ENCODE measurements around the gene UPP1. TPM values are rescaled to one million over a fixed set of nuclear protein-coding genes. Genes with fewer than 3 reads are reported as not detected.

The UPP1 gene
- total and polyA plus RNA-seq, 2 donors (not counting 1 experiment from before 2014, with no cell fraction given), result 5.8 to 8.0 TPM

DNA sequence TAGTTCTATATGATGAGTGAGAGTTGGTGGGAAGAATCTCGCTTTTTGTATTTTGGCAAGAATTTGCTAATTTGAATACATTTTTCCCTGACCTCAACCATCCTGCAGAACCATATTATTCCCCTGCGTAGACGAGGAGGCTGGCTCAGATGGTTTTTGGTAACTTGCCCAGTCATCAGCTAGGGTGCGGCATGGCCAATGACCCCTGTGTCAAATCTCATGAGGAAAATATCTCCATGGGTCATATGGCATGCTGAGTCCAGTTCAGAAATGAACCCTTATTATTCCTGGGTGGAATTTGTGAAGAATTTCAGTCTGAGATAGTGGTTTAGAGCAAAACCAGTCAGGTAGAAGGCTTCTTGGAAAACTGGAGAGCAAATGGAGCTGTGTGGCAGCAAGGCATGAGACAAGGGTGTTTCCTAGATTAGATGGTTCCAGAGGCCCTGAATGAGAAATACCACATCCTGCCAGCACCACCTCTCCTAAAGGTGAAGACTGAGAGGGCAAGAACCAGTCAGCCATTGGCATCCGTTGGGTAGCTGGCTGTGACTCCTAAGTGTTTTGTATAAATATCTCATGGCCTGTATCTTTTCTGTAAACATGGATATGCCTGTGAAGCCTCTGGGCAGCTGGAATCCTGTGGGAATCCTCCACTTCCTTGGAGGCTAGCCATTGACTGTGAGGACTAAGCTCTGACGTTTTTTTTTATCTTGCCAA, 5.8 kb upstream of the UPP1 start:
- no peak overlapping the region for H3K4me3 Mint-ChIP-seq
- DNase-seq (no peak), ATAC-seq (ENCODE audit: low read depth) (no peak)
- TF ChIP-seq, protein P1, sequence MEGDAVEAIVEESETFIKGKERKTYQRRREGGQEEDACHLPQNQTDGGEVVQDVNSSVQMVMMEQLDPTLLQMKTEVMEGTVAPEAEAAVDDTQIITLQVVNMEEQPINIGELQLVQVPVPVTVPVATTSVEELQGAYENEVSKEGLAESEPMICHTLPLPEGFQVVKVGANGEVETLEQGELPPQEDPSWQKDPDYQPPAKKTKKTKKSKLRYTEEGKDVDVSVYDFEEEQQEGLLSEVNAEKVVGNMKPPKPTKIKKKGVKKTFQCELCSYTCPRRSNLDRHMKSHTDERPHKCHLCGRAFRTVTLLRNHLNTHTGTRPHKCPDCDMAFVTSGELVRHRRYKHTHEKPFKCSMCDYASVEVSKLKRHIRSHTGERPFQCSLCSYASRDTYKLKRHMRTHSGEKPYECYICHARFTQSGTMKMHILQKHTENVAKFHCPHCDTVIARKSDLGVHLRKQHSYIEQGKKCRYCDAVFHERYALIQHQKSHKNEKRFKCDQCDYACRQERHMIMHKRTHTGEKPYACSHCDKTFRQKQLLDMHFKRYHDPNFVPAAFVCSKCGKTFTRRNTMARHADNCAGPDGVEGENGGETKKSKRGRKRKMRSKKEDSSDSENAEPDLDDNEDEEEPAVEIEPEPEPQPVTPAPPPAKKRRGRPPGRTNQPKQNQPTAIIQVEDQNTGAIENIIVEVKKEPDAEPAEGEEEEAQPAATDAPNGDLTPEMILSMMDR (IDR thresholded peaks at IDR 0.05), result no peak
- TF ChIP-seq EZH2 (IDR thresholded peaks at IDR 0.05; ENCODE audit: borderline replicate concordance, insufficient read depth, low read depth, low read length, poor library complexity, severe bottlenecking), result no peak
- no peaks in the 10 kb centered on the region for H3K27me3 ChIP-seq (replicated peaks in 1 of 4; ENCODE audit: control extremely low read depth in 1 of 4, control insufficient read depth in 3 of 4, insufficient read depth in 4 of 4, low read length in 3 of 4)
- no peaks in the 10 kb centered on the region for H3K36me3 ChIP-seq (replicated peaks in 1 of 2; ENCODE audit: control extremely low read depth in 1 of 2, control insufficient read depth in 1 of 2, extremely low read depth in 1 of 2, insufficient read depth in 2 of 2, low read length in 1 of 2)
- no peak overlapping the region for H2AFZ ChIP-seq (ENCODE audit: insufficient read depth, low read depth, low read length, poor library complexity, severe bottlenecking)
- WGBS (ENCODE audit: insufficient coverage), result 100% methylated on average over 3 of the region's 6 CpGs
- no peaks in the 10 kb centered on the region for H3K79me2 ChIP-seq (ENCODE audit: control insufficient read depth, insufficient read depth, low read length)
- H4K20me1 ChIP-seq (ENCODE audit: control insufficient read depth, insufficient read depth, low read length, poor library complexity, severe bottlenecking), result no peaks in the 10 kb centered on the region
- peaks cover 34% of the 10 kb centered on the region for H3K4me1 Mint-ChIP-seq
- H3K27ac Mint-ChIP-seq, result no peak overlapping the region
- H3K4me1 ChIP-seq (ENCODE audit: control insufficient read depth in 2 of 2, insufficient read depth in 2 of 2, low read length in 2 of 2), result peaks cover 10 to 29% of the 10 kb centered on the region in 2 donors
- no peak overlapping the region for H3K4me2 ChIP-seq (replicated peaks; ENCODE audit: low read depth, low read length, poor library complexity, severe bottlenecking)
- CTCF ChIA-PET, result interaction anchor here (0.9 to 1.8 kb wide), 4 partner anchors 11 to 146 kb away, joined by 3 to 8 read pairs (median 4); no protein-coding TSS in a partner anchor
- no peak overlapping the region for H3K9ac ChIP-seq (ENCODE audit: low read length)
- no peak overlapping the region for H3K27ac ChIP-seq (ENCODE audit: low read length in 2 of 2)
- no peaks in the 10 kb centered on the region for H3K9me3 Mint-ChIP-seq (ENCODE audit: insufficient read depth)
- H3K4me3 ChIP-seq (ENCODE audit: control extremely low read depth in 1 of 5, extremely low read depth in 1 of 5, insufficient read depth in 1 of 5, low read depth in 2 of 5, low read length in 4 of 5), result no peak overlapping the region
- H3K27me3 Mint-ChIP-seq, result peaks cover 12% of the 10 kb centered on the region
- no peaks in the 10 kb centered on the region for H3K9me3 ChIP-seq (ENCODE audit: control extremely low read depth in 1 of 3, control insufficient read depth in 2 of 3, insufficient read depth in 1 of 3, low read length in 2 of 3)
- POLR2A ChIA-PET, result no interaction called here
- intact Hi-C loops (cut with micrococcal nuclease), result no loop called here

Measured in B cell (primary cell).